ENCODE measurements around the gene VWC2. TPM values are rescaled to one million over a fixed set of nuclear protein-coding genes. Genes with fewer than 3 reads are reported as not detected.

The VWC2 gene
- total RNA-seq, 1 donor from 2014 or later = not detected

- Mint-ChIP-seq H3K27ac (ENCODE audit: unreplicated experiment) (no peak overlapping the region), H3K9me3 (ENCODE audit: unreplicated experiment) (no peaks in the 10 kb centered on the region)
Measured at GRCh38 chr7:49766966-49767365, 6.5 kb upstream of the VWC2 start.

GRCh38 chr7:49767719-49768118 lies 5.7 kb upstream of the VWC2 start:
- no peak overlapping the region for H3K27ac Mint-ChIP-seq (ENCODE audit: unreplicated experiment)
- no peak overlapping the region for H3K4me3 Mint-ChIP-seq (ENCODE audit: unreplicated experiment)
- peaks cover under 1% of the 10 kb centered on the region for H3K4me1 Mint-ChIP-seq (ENCODE audit: unreplicated experiment)
- TF ChIP-seq CTCF (IDR thresholded peaks at IDR 0.05) = no peak
- no peaks in the 10 kb centered on the region for H3K9me3 Mint-ChIP-seq (ENCODE audit: unreplicated experiment)
- no peak for DNase-seq (ENCODE audit: extremely low spot score, unreplicated experiment)
- peaks cover 17% of the 10 kb centered on the region for H3K27me3 Mint-ChIP-seq (ENCODE audit: unreplicated experiment)
- H3K36me3 Mint-ChIP-seq (ENCODE audit: unreplicated experiment) = no peaks in the 10 kb centered on the region

More at GRCh38 chr7:49766966-49767365, 6.5 kb upstream of the VWC2 start:
- Mint-ChIP-seq H3K27me3 (ENCODE audit: unreplicated experiment) (peaks cover 9% of the 10 kb centered on the region), H3K4me1 (ENCODE audit: unreplicated experiment) (no peaks in the 10 kb centered on the region), H3K4me3 (ENCODE audit: unreplicated experiment) (no peak overlapping the region), H3K36me3 (ENCODE audit: unreplicated experiment) (no peaks in the 10 kb centered on the region)
- no peak for TF ChIP-seq CTCF (IDR thresholded peaks at IDR 0.05)
- DNase-seq (ENCODE audit: extremely low spot score, unreplicated experiment) = no peak

DNA sequence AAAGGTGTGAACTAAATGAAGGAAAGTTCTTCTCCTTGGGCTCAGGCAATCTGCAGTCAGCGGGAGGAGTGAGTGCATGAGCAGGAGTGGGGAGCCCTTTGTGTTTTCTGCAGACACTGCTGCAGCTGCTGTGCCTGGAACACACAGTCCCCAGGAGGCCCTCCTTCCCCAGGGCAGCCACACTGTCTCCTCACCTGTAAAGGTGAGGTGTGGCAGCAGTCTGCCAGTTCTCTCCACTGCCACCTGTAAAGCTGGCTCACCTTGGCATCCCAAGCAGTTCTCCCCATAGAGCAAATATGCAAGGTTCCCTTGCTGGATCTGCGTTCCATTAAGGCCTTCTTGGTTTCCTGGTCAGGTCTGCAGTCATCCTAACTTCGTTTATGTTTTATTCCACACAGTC lies 5.2 kb upstream of the VWC2 start:
- no peaks in the 10 kb centered on the region for H3K36me3 Mint-ChIP-seq (ENCODE audit: unreplicated experiment)
- no peak for TF ChIP-seq CTCF (IDR thresholded peaks at IDR 0.05)
- no peak for DNase-seq (ENCODE audit: extremely low spot score, unreplicated experiment)
- H3K9me3 Mint-ChIP-seq (ENCODE audit: unreplicated experiment) = no peaks in the 10 kb centered on the region
- peaks cover 22% of the 10 kb centered on the region for H3K27me3 Mint-ChIP-seq (ENCODE audit: unreplicated experiment)
- H3K4me1 Mint-ChIP-seq (ENCODE audit: unreplicated experiment) = peaks cover 5% of the 10 kb centered on the region
- no peak overlapping the region for H3K4me3 Mint-ChIP-seq (ENCODE audit: unreplicated experiment)
- no peak overlapping the region for H3K27ac Mint-ChIP-seq (ENCODE audit: unreplicated experiment)

DNA sequence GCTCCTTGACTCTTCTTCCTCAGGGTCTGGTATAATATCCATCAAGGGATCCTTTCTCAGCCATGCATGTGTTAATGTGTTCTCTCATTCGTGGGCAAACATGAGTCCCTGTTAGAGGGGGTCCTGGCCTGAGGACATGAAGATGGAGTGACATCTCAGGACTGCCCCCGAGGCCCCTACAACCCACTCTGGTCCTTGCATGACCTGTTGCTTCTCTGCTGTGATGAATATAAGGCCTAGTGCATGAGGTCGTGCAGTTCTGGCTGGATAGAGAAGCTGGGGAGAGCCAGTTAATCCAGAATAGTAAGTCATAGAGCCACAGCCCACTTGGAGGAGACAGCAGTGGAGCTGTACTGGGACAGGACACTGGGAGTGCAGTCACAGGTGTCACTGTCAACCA lies 4.6 kb upstream of the VWC2 start:
- no peak for DNase-seq (ENCODE audit: extremely low spot score, unreplicated experiment)
- no peak overlapping the region for H3K4me3 Mint-ChIP-seq (ENCODE audit: unreplicated experiment)
- no peaks in the 10 kb centered on the region for H3K9me3 Mint-ChIP-seq (ENCODE audit: unreplicated experiment)
- H3K4me1 Mint-ChIP-seq (ENCODE audit: unreplicated experiment) = peaks cover 5% of the 10 kb centered on the region
- no peak overlapping the region for H3K27ac Mint-ChIP-seq (ENCODE audit: unreplicated experiment)
- no peaks in the 10 kb centered on the region for H3K36me3 Mint-ChIP-seq (ENCODE audit: unreplicated experiment)
- peaks cover 22% of the 10 kb centered on the region for H3K27me3 Mint-ChIP-seq (ENCODE audit: unreplicated experiment)
- TF ChIP-seq CTCF (IDR thresholded peaks at IDR 0.05) = no peak

- H3K9me3 Mint-ChIP-seq (ENCODE audit: unreplicated experiment) = no peaks in the 10 kb centered on the region
Measured at GRCh38 chr7:49769285-49769857, 4.1 kb upstream of the VWC2 start.

More at GRCh38 chr7:49769285-49769857, 4.1 kb upstream of the VWC2 start:
- DNase-seq (ENCODE audit: extremely low spot score, unreplicated experiment) = no peak
- Mint-ChIP-seq H3K27ac (ENCODE audit: unreplicated experiment) (no peak overlapping the region), H3K27me3 (ENCODE audit: unreplicated experiment) (peaks cover 25% of the 10 kb centered on the region), H3K36me3 (ENCODE audit: unreplicated experiment) (no peaks in the 10 kb centered on the region), H3K4me1 (ENCODE audit: unreplicated experiment) (peaks cover 5% of the 10 kb centered on the region), H3K4me3 (ENCODE audit: unreplicated experiment) (no peak overlapping the region)
- TF ChIP-seq CTCF (IDR thresholded peaks at IDR 0.05) = no peak

Data from osteocyte (in vitro differentiated cells).